Central memory CD8-positive, alpha-beta T cell (primary cell): ENCODE data around the gene RPL36.

Experiments
- ATAC-seq: fragments of 150-1000 bp; cut with Tn5 transposase; replicated peaks from 2 replicates; pipeline ENCODE4 v1.10.0; 2022; ENCODE audit warnings: mild to moderate bottlenecking, moderate FRiP score, moderate number of reproducible peaks; ENCODE audit not compliant: poor library complexity, severe bottlenecking; ENCODE audit errors: extremely low read depth
- DNase-seq, 2 donors: peaks; one replicate each; pipeline ENCODE4 v3.0.0; 2021; ENCODE audit warnings: low spot score in 2 of 2
- H3K27ac Mint-ChIP-seq: one replicate; pipeline ENCODE4 v1.8.0; 2022; ENCODE audit warnings: low read depth, mild to moderate bottlenecking, moderate library complexity, mixed read lengths
- H3K27me3 Mint-ChIP-seq: one replicate; pipeline ENCODE4 v1.8.0; 2022; ENCODE audit warnings: mixed read lengths
- H3K36me3 Mint-ChIP-seq: one replicate; pipeline ENCODE4 v1.8.0; 2022; ENCODE audit warnings: mild to moderate bottlenecking, moderate library complexity, mixed read lengths; ENCODE audit not compliant: insufficient read depth
- H3K4me1 Mint-ChIP-seq: one replicate; pipeline ENCODE4 v1.8.0; 2022; ENCODE audit warnings: mixed read lengths
- H3K4me3 Mint-ChIP-seq: one replicate; pipeline ENCODE4 v1.8.0; 2022; ENCODE audit warnings: mild to moderate bottlenecking, moderate library complexity, mixed read lengths
- H3K9me3 Mint-ChIP-seq: one replicate; pipeline ENCODE4 v1.8.0; 2022; ENCODE audit warnings: mixed read lengths

The RPL36 gene

DNA sequence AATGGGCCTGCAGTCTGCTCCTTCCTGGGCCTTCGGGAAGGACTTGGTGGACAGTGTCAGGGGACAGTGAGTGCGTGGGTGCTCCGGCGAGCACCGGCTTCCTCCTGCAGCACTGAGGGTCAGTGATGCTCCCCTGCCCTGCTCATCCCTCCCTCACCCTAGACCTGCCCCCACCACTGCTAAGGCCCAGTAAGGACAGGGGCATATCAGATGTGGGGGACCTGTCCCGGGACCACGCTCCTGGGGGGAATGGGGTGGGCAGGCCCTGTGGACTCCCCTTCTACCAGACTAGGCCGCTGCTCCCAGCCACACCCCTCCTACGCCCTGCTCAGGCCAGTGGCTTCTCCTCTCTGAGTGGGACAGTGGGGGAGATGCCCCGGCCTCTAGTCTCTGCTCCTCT, 13.0 kb upstream of the RPL36 start:
- H3K4me3 Mint-ChIP-seq = no peak overlapping the region

DNA sequence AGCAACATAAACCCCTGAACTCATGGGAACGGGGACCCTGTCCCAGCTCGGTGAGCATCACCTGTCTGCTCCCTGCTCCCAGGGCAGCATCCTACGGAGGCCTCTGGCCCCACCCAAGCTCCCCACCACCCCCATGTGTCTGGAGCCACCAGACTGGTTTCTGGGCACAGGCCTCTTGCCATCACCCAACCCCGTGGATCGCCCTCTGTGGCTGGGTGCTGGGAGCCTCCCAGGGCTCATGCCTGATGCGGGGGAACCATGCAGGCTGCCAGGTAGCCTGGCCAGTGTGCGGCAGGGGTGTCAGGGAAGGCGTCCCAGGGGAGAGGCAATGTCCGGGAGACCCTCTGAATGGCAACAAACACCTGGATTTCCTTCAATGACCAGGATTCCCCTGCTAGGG, 12.5 kb upstream of the RPL36 start:
- H3K4me1 Mint-ChIP-seq = peaks cover 29% of the 10 kb centered on the region
- peaks cover 18% of the 10 kb centered on the region for H3K36me3 Mint-ChIP-seq
- ATAC-seq = no peak
- H3K27me3 Mint-ChIP-seq = no peaks in the 10 kb centered on the region
- H3K4me3 Mint-ChIP-seq = no peak overlapping the region
- H3K9me3 Mint-ChIP-seq = no peaks in the 10 kb centered on the region
- no peak for DNase-seq
- H3K27ac Mint-ChIP-seq = no peak overlapping the region

More for the DNA sequence above, 13.0 kb upstream of the RPL36 start:
- Mint-ChIP-seq H3K9me3 (no peaks in the 10 kb centered on the region), H3K4me1 (peaks cover 29% of the 10 kb centered on the region), H3K27ac (no peak overlapping the region), H3K27me3 (no peaks in the 10 kb centered on the region), H3K36me3 (peaks cover 18% of the 10 kb centered on the region)
- no peak for DNase-seq
- ATAC-seq = no peak

DNA sequence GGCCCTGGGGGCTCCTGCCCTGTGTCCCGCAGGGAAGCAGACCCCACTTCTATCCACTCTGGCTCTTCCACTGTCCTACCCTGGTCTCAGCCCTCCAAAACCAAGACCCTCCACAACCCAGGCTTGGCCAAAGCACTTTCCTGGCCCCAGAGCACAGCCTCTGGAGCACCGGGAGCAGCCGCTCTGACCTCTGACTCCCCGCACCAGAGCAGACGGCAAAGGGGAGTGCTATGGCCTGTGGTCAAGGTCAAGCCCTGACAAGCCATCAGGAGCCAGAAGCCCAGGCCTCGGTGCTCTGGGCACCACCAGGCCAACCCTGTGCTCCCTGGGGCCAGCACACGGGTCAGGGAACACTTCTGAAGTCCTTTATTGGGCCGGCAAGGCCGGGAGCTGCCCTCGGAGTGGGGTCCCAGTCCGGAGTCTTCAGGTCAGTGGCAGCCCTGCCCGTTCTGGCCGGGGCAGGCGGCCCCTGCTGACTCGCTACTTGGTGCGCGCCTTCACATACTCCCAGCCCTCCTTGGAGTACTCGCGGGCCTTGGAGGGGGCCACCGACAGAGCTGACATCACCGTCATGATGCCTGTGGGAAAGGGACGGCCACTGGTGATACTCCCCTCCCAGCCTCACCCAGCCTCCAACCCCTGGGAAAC, 11.9 kb upstream of the RPL36 start:
- peaks cover 29% of the 10 kb centered on the region for H3K4me1 Mint-ChIP-seq
- no peak for ATAC-seq

GRCh38 chr19:5679289-5680083, 10.6 kb upstream of the RPL36 start:
- H3K4me3 Mint-ChIP-seq = peak overlapping the region; percentile 80
- ATAC-seq (no peak), DNase-seq (no peak)
- H3K36me3 Mint-ChIP-seq = peaks cover 20% of the 10 kb centered on the region
- H3K9me3 Mint-ChIP-seq = no peaks in the 10 kb centered on the region
- no peaks in the 10 kb centered on the region for H3K27me3 Mint-ChIP-seq
- H3K27ac Mint-ChIP-seq = peak overlapping the region; percentile 96
- H3K4me1 Mint-ChIP-seq = peaks cover 29% of the 10 kb centered on the region

More for the DNA sequence above, 11.9 kb upstream of the RPL36 start:
- peaks cover 17% of the 10 kb centered on the region for H3K36me3 Mint-ChIP-seq
- no peak overlapping the region for H3K4me3 Mint-ChIP-seq
- H3K27me3 Mint-ChIP-seq = no peaks in the 10 kb centered on the region
- DNase-seq = no peak
- H3K27ac Mint-ChIP-seq = no peak overlapping the region
- no peaks in the 10 kb centered on the region for H3K9me3 Mint-ChIP-seq

- no peaks in the 10 kb centered on the region for H3K27me3 Mint-ChIP-seq
- H3K4me3 Mint-ChIP-seq = peak overlapping the region; percentile 80
- DNase-seq (no peak), ATAC-seq (no peak)
- peaks cover 20% of the 10 kb centered on the region for H3K36me3 Mint-ChIP-seq
- no peaks in the 10 kb centered on the region for H3K9me3 Mint-ChIP-seq
- peak overlapping the region; percentile 96 for H3K27ac Mint-ChIP-seq
- peaks cover 29% of the 10 kb centered on the region for H3K4me1 Mint-ChIP-seq
Measured at GRCh38 chr19:5680084-5680436, 10.0 kb upstream of the RPL36 start.

- Mint-ChIP-seq H3K4me3 (peak within 1 kb of the TSS; percentile 80), H3K27me3 (no peaks in the 10 kb centered on the region), H3K27ac (peak within 1 kb of the TSS; percentile 96), H3K9me3 (no peaks in the 10 kb centered on the region), H3K36me3 (peaks cover 20% of the 10 kb centered on the region), H3K4me1 (peaks cover 29% of the 10 kb centered on the region)
- DNase-seq (peak; percentile 98), ATAC-seq (peak; percentile 99)
Measured at GRCh38 chr19:5680437-5681368, 9.4 kb upstream of the RPL36 start, which contains the start of the genes HSD11B1L and MICOS13. Gene HSD11B1L (plus strand): TSS chr19:5681027. CDS start chr19:5684833, 3,806 bp downstream. Gene MICOS13 (minus strand): TSS chr19:5680516. CDS start chr19:5680486, 30 bp downstream.

DNA sequence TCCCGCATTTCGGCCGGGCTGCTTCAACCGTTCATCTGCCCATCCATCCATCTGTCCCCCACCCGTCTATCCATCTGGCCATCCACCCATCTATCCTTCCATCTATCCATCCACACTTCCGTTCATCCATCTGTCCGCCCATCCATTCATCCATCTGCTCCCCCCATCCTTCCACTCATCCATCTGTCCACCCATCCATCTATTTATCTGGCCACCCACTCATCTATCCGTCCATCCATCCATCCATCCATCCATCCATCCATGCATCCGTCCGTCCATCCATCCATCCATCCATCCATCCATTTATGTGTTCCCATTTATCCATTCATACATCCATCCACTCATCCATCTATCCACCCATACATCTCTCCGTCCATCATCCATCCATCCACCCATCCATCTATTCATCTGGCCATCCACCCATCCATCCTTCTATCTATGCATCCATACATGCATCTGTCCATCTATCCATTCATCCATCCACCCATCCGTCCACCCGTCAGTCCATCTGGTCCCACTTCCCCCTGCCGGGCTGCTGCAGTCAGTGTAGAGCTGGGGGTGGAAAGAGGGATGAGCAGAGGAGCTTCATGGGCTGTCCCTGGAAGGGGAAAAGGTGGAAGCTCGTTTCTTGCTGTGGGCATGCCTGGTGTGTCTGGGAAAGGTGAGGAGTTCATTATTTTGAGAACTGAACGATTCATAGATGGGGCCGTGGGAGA, 8.5 kb upstream of the RPL36 start:
- H3K27ac Mint-ChIP-seq = peak overlapping the region; percentile 96
- DNase-seq = no peak
- ATAC-seq = no peak
- no peaks in the 10 kb centered on the region for H3K27me3 Mint-ChIP-seq
- peak overlapping the region; percentile 80 for H3K4me3 Mint-ChIP-seq
- H3K9me3 Mint-ChIP-seq = no peaks in the 10 kb centered on the region
- peaks cover 29% of the 10 kb centered on the region for H3K4me1 Mint-ChIP-seq
- peaks cover 20% of the 10 kb centered on the region for H3K36me3 Mint-ChIP-seq

DNA sequence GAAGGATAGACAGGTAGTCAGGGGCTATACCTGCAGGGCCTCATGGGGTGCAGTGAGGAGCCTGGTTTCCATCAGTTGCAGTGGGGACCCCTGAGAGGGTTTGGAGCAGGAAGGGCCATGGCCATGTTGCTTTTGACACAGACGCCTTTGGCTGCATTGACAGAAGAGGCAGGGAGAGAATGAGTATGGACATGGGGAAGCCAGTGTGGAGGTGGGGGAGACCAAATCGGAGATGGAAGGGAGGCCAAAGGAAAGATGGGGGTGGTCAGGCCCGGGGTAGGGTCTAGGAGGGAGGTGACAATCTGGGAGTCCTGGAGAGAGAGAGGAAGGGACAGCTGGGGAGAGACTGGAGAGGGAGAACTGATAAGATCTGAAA, 8.0 kb upstream of the RPL36 start:
- H3K9me3 Mint-ChIP-seq = no peaks in the 10 kb centered on the region
- no peak for DNase-seq
- peaks cover 20% of the 10 kb centered on the region for H3K36me3 Mint-ChIP-seq
- no peak for ATAC-seq
- H3K4me3 Mint-ChIP-seq = peak overlapping the region; percentile 80
- H3K4me1 Mint-ChIP-seq = peaks cover 29% of the 10 kb centered on the region
- peak overlapping the region; percentile 96 for H3K27ac Mint-ChIP-seq
- H3K27me3 Mint-ChIP-seq = no peaks in the 10 kb centered on the region

DNA sequence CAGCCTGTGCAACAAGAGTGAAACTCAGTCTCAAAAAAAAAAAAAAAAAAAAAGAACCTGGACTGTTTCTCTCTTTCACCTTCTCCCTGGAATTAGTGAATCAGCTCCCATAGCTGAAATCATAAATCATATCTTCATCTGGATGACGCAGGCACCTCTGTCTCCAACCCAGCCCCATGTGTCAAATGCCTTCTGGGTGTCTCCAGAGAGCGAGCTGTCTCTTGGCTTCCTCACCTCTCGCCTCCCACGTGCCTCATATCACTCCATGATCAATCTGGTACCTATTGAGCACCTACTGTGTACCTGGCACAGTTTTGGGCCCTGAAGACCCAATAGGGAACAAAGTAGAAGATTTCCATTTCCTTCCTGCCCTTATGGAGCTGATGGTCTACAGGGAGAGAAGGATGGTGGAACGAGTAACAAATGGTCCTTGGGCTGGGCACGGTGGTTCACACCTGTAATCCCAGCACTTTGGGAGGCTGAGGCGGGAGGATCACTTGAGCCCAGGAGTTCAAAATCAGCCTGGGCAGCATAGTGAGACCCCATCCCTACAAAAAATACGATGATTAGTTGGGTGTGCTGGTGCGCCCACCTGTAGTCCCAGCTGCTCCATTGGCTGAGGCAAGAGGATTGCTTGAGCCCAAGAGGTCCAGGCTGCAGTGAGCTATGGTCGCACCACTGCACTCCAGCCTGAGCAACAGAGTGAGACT, 6.8 kb upstream of the RPL36 start:
- no peaks in the 10 kb centered on the region for H3K27me3 Mint-ChIP-seq
- H3K4me1 Mint-ChIP-seq = peaks cover 33% of the 10 kb centered on the region
- no peak overlapping the region for H3K27ac Mint-ChIP-seq
- H3K36me3 Mint-ChIP-seq = peaks cover 21% of the 10 kb centered on the region
- H3K9me3 Mint-ChIP-seq = no peaks in the 10 kb centered on the region
- ATAC-seq (no peak), DNase-seq (no peak)
- no peak overlapping the region for H3K4me3 Mint-ChIP-seq

DNA sequence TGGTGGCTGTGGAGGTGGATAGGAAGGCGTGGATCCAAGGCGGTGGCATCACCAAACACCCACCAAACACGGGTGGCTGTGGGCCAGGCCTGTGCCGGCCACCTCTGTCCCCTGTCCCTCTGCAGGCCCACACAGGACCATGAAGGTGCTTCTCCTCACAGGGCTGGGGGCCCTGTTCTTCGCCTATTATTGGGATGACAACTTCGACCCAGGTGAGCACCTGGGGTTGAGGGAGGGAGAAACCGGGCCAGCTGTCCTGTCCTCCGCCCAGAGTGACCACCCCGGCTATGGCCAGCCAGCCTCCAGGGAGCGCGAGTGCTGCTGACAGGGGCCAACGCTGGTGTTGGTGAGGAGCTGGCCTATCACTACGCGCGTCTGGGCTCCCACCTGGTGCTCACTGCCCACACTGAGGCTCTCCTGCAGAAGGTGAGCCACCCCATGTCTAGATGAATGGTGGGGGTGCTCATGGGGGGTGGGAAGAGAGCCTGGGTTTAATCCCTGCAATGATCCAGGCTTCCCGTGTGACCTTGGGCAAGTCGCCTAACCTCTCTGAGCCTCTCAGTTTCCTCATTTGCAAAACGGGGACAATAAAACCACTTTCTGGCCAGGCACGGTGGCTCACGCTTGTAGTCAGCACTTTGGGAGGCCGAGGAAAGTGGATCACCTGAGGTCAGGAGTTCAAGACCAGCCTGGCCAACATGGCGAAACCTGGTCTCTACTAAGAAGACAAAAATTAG, 5.2 kb upstream of the RPL36 start:
- ATAC-seq (no peak), DNase-seq (no peak)
- H3K36me3 Mint-ChIP-seq = peaks cover 21% of the 10 kb centered on the region
- no peaks in the 10 kb centered on the region for H3K27me3 Mint-ChIP-seq
- peaks cover 28% of the 10 kb centered on the region for H3K4me1 Mint-ChIP-seq
- H3K9me3 Mint-ChIP-seq = no peaks in the 10 kb centered on the region
- no peak overlapping the region for H3K4me3 Mint-ChIP-seq
- H3K27ac Mint-ChIP-seq = no peak overlapping the region

DNA sequence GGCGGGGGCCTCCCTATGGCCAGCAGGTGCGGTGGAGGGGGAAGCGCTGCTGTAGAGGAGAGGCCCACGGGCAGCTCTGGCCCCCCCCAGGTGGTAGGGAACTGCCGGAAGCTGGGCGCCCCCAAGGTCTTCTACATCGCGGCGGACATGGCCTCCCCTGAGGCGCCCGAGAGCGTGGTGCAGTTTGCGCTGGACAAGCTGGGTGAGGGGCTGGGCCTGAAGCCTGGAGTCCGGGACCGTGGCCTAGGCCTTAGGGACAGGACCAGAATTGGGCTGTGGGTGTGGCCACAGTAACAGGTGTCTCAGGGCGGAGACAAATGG, 3.8 kb upstream of the RPL36 start:
- Mint-ChIP-seq H3K4me3 (peak overlapping the region; percentile 77), H3K9me3 (no peaks in the 10 kb centered on the region), H3K36me3 (peaks cover 29% of the 10 kb centered on the region), H3K4me1 (peaks cover 30% of the 10 kb centered on the region), H3K27ac (peak overlapping the region; percentile 64), H3K27me3 (no peaks in the 10 kb centered on the region)
- ATAC-seq (no peak), DNase-seq (no peak)
